NCI-H1694 treated with DMSO at 0.1 percent for 48 hours (cell line): ENCODE results near the gene SUSD1.
"Not testable (repeated sequence)": the region's sequence is repeated elsewhere in the genome, so short reads cannot be mapped to it uniquely, and the experiment has no call there.

Source experiments
- DNase-seq: peaks from one replicate; lab custom pipeline; 2025; lab: John Stamatoyannopoulos, UW

The SUSD1 gene

GRCh38 chr9:112129246-112129645 lies 45.9 kb downstream of the SUSD1 start:
- DNase-seq, result no peak

GRCh38 chr9:112128399-112128798 lies 46.7 kb downstream of the SUSD1 start:
- not testable (repeated sequence) for DNase-seq

- DNase-seq, result no peak
Observed at GRCh38 chr9:112127281-112127680, 47.8 kb downstream of the SUSD1 start.

GRCh38 chr9:112125951-112126388 lies 49.1 kb downstream of the SUSD1 start:
- no peak for DNase-seq

GRCh38 chr9:112124156-112124555 lies 50.9 kb downstream of the SUSD1 start:
- no peak for DNase-seq

- DNase-seq, result no peak
Observed at GRCh38 chr9:112121633-112122032, 53.5 kb downstream of the SUSD1 start.

GRCh38 chr9:112120439-112120925 lies 54.6 kb downstream of the SUSD1 start:
- DNase-seq, result no peak

GRCh38 chr9:112120030-112120341 lies 55.1 kb downstream of the SUSD1 start:
- no peak for DNase-seq

- no peak for DNase-seq
Observed at GRCh38 chr9:112119225-112120029, 55.7 kb downstream of the SUSD1 start.

GRCh38 chr9:112118009-112118408 lies 57.1 kb downstream of the SUSD1 start:
- no peak for DNase-seq

- no peak for DNase-seq
Observed at GRCh38 chr9:112115970-112116753, 58.9 kb downstream of the SUSD1 start.

- DNase-seq, result no peak
Observed at GRCh38 chr9:112115109-112115508, 60.0 kb downstream of the SUSD1 start.

- DNase-seq, result no peak
Observed at GRCh38 chr9:112112941-112113681, 62.0 kb downstream of the SUSD1 start.

- DNase-seq, result no peak
Observed at GRCh38 chr9:112112519-112112918, 62.6 kb downstream of the SUSD1 start.

- no peak for DNase-seq
Observed at GRCh38 chr9:112111461-112111860, 63.6 kb downstream of the SUSD1 start.

- DNase-seq, result no peak
Observed at GRCh38 chr9:112110777-112111113, 64.4 kb downstream of the SUSD1 start.

GRCh38 chr9:112110094-112110776 lies 64.9 kb downstream of the SUSD1 start:
- no peak for DNase-seq

GRCh38 chr9:112104901-112105300 lies 70.2 kb downstream of the SUSD1 start:
- DNase-seq, result no peak

GRCh38 chr9:112104401-112104800 lies 70.7 kb downstream of the SUSD1 start:
- DNase-seq, result peak; percentile 35

GRCh38 chr9:112103405-112103804 lies 71.7 kb downstream of the SUSD1 start:
- no peak for DNase-seq

GRCh38 chr9:112097712-112098688 lies 77.1 kb downstream of the SUSD1 start:
- DNase-seq, result peak; percentile 68
